GM12864 (cell line): Measurements from ENCODE around the gene SMCR8.
"Not testable (repeated sequence)": the region's sequence is repeated elsewhere in the genome, so short reads cannot be mapped to it uniquely, and the experiment has no call there.

Source experiments
- DNase-seq: peaks from one replicate; pipeline ENCODE4 v3.0.0-alpha.2; 2011; ENCODE audit warnings: low read depth
- H3K4me3 ChIP-seq: 2 replicates; pipeline ENCODE4 v1.5.1; 2011; ENCODE audit warnings: mild to moderate bottlenecking, low read depth, low read length, control low read depth
- CTCF ChIP-seq: IDR thresholded peaks from 2 replicates; pipeline ENCODE4 v1.5.1; 2011; ENCODE audit warnings: low read depth, mild to moderate bottlenecking, moderate library complexity, low read length, control low read depth, inconsistent platforms; ENCODE audit errors: missing control alignments

Gene SMCR8

GRCh38 chr17:18278867-18279266, 36.2 kb upstream of the SMCR8 start:
- no peak for DNase-seq
- no peak for TF ChIP-seq CTCF
- no peak overlapping the region for H3K4me3 ChIP-seq

GRCh38 chr17:18280249-18280648, 34.8 kb upstream of the SMCR8 start:
- no peak for DNase-seq
- no peak for TF ChIP-seq CTCF
- no peak overlapping the region for H3K4me3 ChIP-seq

- TF ChIP-seq CTCF, result no peak
- H3K4me3 ChIP-seq, result no peak overlapping the region
- DNase-seq, result no peak
Observed at GRCh38 chr17:18280766-18281371, 34.2 kb upstream of the SMCR8 start.

- TF ChIP-seq CTCF, result no peak
- no peak for DNase-seq
- no peak overlapping the region for H3K4me3 ChIP-seq
Observed at GRCh38 chr17:18281788-18282187, 33.3 kb upstream of the SMCR8 start.

- no peak for DNase-seq
- no peak for TF ChIP-seq CTCF
- no peak overlapping the region for H3K4me3 ChIP-seq
Observed at GRCh38 chr17:18285296-18285695, 29.8 kb upstream of the SMCR8 start.

GRCh38 chr17:18291718-18292540, 23.2 kb upstream of the SMCR8 start:
- no peak for DNase-seq
- no peak overlapping the region for H3K4me3 ChIP-seq
- TF ChIP-seq CTCF, result no peak

GRCh38 chr17:18298061-18298460, 17.0 kb upstream of the SMCR8 start:
- H3K4me3 ChIP-seq, result not testable (repeated sequence)

More at GRCh38 chr17:18298061-18298460, 17.0 kb upstream of the SMCR8 start:
- not testable (repeated sequence) for DNase-seq
